ENCODE results near the gene MED15.
A peak's percentile ranks its signal among the peaks of the same experiment; 100 is the strongest.
"Not testable (repeated sequence)": the region's sequence is repeated elsewhere in the genome, so short reads cannot be mapped to it uniquely, and the experiment has no call there.

MED15 gene

GRCh38 chr22:20483771-20484170 lies 23.6 kb upstream of the MED15 start:
- DNase-seq (ENCODE audit: low read depth, low spot score) = no peak

DNA sequence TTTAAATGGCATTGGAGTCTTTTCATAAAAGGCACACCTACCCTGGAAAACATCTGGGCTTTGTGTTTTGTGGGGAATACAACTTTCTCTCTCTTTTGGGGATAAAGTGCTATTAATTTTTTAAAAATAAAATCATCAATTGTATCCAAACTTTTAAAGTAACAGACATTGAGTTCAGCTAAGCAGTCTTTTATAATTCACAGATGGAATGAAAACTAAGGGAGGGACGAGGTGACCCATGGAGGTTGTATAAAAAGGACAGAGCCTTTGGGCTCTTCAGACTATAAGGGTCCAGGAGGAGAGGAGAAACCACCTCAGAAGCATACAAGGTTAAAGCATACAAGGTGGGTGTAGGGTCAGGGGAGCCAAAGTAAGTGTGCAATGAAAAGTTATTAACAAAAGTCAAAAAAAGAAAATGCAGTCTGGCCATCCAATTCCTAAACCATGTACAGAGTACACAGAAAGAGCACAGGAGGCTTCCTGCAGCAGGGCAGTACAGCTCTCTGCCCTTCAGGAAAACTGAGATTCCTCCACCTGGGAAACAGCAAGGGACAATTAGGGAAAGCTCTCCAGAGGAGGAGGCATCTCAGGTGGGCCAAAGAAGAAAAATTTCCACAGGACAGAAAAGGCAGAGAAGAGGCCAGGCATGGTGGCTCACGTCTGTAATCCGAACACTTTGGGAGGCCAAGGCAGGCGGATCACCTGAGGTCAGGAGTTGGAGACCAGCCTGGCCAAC lies 22.3 kb upstream of the MED15 start:
- no peak for DNase-seq (ENCODE audit: low read depth, low spot score)

- DNase-seq (ENCODE audit: low read depth, low spot score) = no peak
Measured at GRCh38 chr22:20486229-20486628, 21.2 kb upstream of the MED15 start.

- DNase-seq (ENCODE audit: low read depth, low spot score) = no peak
Measured at GRCh38 chr22:20487715-20488114, 19.7 kb upstream of the MED15 start.

- no peak for DNase-seq (ENCODE audit: low read depth, low spot score)
Measured at GRCh38 chr22:20488946-20489345, 18.5 kb upstream of the MED15 start.

- no peak for DNase-seq (ENCODE audit: low read depth, low spot score)
Measured at GRCh38 chr22:20490183-20490940, 17.0 kb upstream of the MED15 start.

DNA sequence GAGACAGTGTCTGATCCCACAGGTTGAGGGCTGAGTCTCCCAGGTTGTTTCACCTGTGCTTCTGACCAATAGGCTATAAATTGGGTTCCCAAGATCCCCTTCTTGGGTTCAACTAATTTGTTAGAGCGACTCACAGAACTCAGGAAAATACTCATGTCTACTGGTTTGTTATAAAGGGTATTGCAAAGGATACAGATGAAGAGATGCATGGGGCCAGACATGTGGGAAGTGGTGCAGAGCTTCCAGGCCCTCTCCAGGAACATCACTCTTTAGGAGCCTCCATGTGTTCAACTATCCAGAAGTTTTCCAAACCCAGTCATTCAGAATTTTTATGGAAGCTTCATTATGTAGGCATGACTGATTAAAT lies 16.5 kb upstream of the MED15 start:
- no peak for DNase-seq (ENCODE audit: low read depth, low spot score)

- DNase-seq (ENCODE audit: low read depth, low spot score) = no peak
Measured at GRCh38 chr22:20491346-20491745, 16.1 kb upstream of the MED15 start.

GRCh38 chr22:20494978-20495860 lies 12.2 kb upstream of the MED15 start, which contains the start of gene KLHL22:
TSS of gene KLHL22 (minus strand) at chr22:20495795. CDS start at chr22:20489211, 6,584 bp downstream.
- no peak for DNase-seq (ENCODE audit: low read depth, low spot score)

- DNase-seq (ENCODE audit: low read depth, low spot score) = peak; percentile 83
Measured at GRCh38 chr22:20495861-20496681, 11.3 kb upstream of the MED15 start.

DNA sequence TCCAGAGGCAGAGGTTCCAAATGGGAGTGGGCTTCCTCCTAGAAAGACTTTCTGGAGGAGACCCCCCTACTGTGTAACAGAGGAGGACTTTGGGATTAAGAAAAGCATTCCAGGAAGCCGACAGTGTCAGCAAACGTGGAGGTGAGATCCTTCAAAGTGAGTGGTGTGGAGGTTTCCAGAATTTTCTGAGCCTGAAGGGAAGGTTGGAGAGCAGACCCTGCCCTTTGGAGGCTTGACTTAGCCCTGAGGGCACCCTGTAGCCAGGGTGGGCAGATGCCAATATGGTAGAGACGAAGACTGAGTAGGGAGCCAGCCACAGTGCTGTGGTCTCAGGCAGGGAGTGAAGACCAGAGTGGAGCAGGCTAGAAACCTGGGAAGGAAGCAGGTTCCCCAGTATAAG lies 10.0 kb upstream of the MED15 start:
- no peak for DNase-seq (ENCODE audit: low read depth, low spot score)

GRCh38 chr22:20498913-20499312 lies 8.5 kb upstream of the MED15 start:
- no peak for DNase-seq (ENCODE audit: low read depth, low spot score)

DNA sequence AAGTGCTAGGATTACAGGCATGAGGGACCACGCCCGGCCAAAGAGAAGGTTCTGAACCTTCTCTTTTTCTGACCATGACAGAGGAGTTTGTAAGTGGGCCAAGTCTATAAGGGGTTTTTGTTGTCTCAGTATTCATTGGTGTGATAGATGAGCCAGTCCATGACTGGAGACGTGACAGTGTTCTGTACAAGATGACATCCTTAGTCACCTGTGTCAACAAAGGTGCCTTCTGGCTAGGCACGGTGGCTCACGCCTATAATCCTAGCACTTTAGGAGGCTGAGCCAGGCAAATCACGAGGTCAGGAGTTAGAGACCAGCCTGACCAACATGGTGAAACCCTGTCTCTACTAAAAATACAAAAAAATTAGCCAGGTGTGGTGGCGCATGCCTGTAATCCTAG lies 7.6 kb upstream of the MED15 start:
- no peak for DNase-seq (ENCODE audit: low read depth, low spot score)

- no peak for DNase-seq (ENCODE audit: low read depth, low spot score)
Measured at GRCh38 chr22:20503816-20504215, 3.6 kb upstream of the MED15 start.

GRCh38 chr22:20504293-20504922 lies 3.0 kb upstream of the MED15 start:
- DNase-seq (ENCODE audit: low read depth, low spot score) = not testable (repeated sequence)

- no peak for DNase-seq (ENCODE audit: low read depth, low spot score)
Measured at GRCh38 chr22:20506543-20507252, 712 bp upstream of the MED15 start.

DNA sequence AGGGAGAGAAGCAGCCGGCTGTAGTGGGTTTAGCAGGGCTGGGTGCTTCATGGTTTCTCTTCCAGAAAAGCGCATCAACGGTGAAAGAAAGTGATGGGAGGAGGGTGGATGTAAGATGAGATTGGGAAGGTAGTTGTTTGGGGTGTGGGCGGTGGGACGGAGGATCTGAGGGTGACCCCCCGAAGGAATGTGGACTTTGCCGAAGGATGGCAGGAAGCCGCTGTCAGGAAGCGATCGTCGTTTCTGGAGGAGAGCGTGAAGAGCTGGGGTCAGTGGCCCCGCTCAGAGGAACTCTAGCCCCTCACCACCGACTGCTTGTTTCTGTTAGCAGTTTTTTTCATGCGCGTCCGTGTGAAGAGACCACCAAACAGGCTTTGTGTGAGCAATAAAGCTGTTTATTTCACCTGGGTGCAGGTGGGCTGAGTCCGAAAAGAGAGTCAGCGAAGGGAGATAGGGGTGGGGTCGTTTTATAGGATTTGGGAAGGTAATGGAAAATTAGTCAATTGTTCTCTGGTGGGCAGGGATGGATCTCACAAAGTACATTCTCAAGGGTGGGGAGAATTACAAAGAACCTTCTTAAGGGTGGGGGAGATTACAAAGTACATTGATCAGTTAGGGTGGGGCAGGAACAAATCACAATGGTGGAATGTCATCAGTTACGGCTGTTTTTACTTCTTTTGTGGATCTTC lies 801 bp downstream of the MED15 start:
- DNase-seq (ENCODE audit: low read depth, low spot score) = not testable (repeated sequence)

DNA sequence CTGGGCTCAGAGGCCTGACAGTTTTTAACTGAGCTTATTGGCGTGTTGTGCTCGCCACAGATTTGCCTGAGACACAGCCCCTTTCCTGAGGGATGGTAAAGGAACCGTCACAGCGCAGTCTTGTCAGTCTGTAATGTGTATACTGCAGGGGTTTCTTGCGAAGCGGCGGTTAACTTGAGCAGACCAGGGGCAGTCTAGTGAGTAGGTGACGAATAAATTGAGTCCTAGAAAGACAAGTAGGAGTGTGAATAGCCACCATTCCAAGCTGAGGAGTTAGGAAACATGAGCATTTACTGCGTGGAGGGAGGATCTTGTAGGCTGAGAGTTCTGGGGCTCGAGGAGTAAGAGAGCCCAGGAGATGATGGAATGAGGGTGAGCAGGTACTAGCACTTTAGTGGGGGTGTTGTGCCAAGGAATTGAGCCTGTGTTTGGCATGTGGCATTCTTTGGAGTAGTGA lies 1.4 kb downstream of the MED15 start:
- DNase-seq (ENCODE audit: low read depth, low spot score) = no peak

DNA sequence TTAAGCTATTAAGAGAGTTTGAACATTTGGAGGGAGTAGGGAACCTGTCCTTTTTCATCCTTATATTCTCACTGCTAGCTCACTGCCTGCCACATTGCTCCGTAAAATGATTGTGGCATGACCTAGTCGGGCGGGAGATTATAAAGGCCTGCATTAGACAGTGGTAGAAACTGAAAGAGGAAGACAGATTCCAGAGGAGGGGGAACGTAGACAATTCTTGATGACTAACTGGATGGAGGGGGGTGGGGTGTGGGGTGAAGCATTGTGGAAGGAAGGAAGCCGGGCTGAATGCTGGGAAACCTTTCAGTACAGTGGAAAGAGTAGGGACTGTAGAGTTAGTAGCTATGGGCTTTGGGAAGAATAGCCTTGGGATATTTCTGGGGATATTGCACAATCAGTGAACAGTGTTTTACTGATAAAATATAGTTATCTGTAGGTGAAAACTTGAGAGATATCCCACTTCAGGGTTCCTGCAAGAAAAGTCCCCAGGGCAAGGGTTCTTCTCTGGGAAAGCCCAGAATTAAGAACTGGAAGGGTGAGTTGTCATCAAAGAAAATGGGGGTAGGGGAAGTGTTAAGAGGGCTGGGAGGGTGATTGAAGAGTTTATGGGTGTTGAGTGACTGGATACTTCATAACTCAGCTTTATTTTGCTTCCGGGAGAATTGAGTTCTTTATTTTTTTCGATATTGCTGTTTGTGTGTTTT lies 2.1 kb downstream of the MED15 start:
- DNase-seq (ENCODE audit: low read depth, low spot score) = peak; percentile 14

Data from activated CD4-positive, CD25-positive, alpha-beta regulatory T cell treated with anti-CD3 and anti-CD28 coated beads, Interleukin-2, amount 50 U/mL, for 16 hours (primary cell).